Activated naive CD8-positive, alpha-beta T cell treated with anti-CD3 and anti-CD28 coated beads, Interleukin-2, amount 10 ng/mL, durations not matched to agents 7 days and 5 days (primary cell): ENCODE data around the gene KIF2B. TPM values are rescaled to one million over a fixed set of nuclear protein-coding genes. Genes with fewer than 3 reads are reported as not detected.
"Not testable (repeated sequence)": the region's sequence is repeated elsewhere in the genome, so short reads cannot be mapped to it uniquely, and the experiment has no call there.

Source experiments
- ATAC-seq: fragments of 150-1000 bp; cut with Tn5 transposase; one replicate; pipeline ENCODE4 v1.10.0; 2021; ENCODE audit warnings: low read depth, moderate library complexity
- POLR2A ChIA-PET: fragments of 350-600 bp; sonication (Branson Sonifier 250); formaldehyde crosslinking; loops from one replicate; lab custom pipeline; 2021; ENCODE audit warnings: antibody characterized with exemption; lab: Charles Lee
- DNase-seq: peaks from one replicate; pipeline ENCODE4 v3.0.0; 2021
- H3K27ac Mint-ChIP-seq: one replicate; pipeline ENCODE4 v1.8.0; 2022; ENCODE audit warnings: mild to moderate bottlenecking, mixed read lengths
- H3K27me3 Mint-ChIP-seq: one replicate; pipeline ENCODE4 v1.8.0; 2022; ENCODE audit warnings: mild to moderate bottlenecking, moderate library complexity, mixed read lengths
- H3K36me3 Mint-ChIP-seq: one replicate; pipeline ENCODE4 v1.8.0; 2021; ENCODE audit warnings: mild to moderate bottlenecking, mixed read lengths
- H3K4me1 Mint-ChIP-seq: one replicate; pipeline ENCODE4 v1.8.0; 2021; ENCODE audit warnings: mixed read lengths
- H3K4me3 Mint-ChIP-seq: one replicate; pipeline ENCODE4 v1.8.0; 2022; ENCODE audit warnings: mild to moderate bottlenecking, moderate library complexity, mixed read lengths
- H3K9me3 Mint-ChIP-seq: one replicate; pipeline ENCODE4 v1.8.0; 2021; ENCODE audit warnings: mixed read lengths
- total RNA-seq, 2 experiments: library from RNA; stranded (reverse); gene quantifications; one replicate each; pipeline ENCODE4 v1.2.3, GENCODE V29; 2021

KIF2B gene
- total RNA-seq, 2 experiments from 2014 or later = not detected

GRCh38 chr17:53823341-53824050 lies 769 bp downstream of the KIF2B start:
- Mint-ChIP-seq H3K27ac (no peak overlapping the region), H3K4me1 (no peaks in the 10 kb centered on the region), H3K36me3 (no peaks in the 10 kb centered on the region), H3K9me3 (peaks cover 6% of the 10 kb centered on the region), H3K27me3 (no peaks in the 10 kb centered on the region), H3K4me3 (no peak overlapping the region)
- ATAC-seq = no peak
- no peak for DNase-seq
- POLR2A ChIA-PET = no interaction called here

- DNase-seq, H3K27me3 Mint-ChIP-seq, H3K4me3 Mint-ChIP-seq, POLR2A ChIA-PET, ATAC-seq, H3K9me3 Mint-ChIP-seq, H3K36me3 Mint-ChIP-seq, H3K27ac Mint-ChIP-seq, H3K4me1 Mint-ChIP-seq: not testable (repeated sequence)
These were observed 12.0 kb downstream of the KIF2B start for GRCh38 chr17:53834771-53835170.

GRCh38 chr17:53837131-53837530 lies 14.4 kb downstream of the KIF2B start:
- H3K36me3 Mint-ChIP-seq = no peaks in the 10 kb centered on the region
- ATAC-seq (no peak), DNase-seq (no peak)
- no peaks in the 10 kb centered on the region for H3K9me3 Mint-ChIP-seq
- no peaks in the 10 kb centered on the region for H3K27me3 Mint-ChIP-seq
- H3K27ac Mint-ChIP-seq = no peak overlapping the region
- POLR2A ChIA-PET = no interaction called here
- H3K4me1 Mint-ChIP-seq = no peaks in the 10 kb centered on the region
- H3K4me3 Mint-ChIP-seq = no peak overlapping the region

- Mint-ChIP-seq H3K4me3 (no peak overlapping the region), H3K27me3 (no peaks in the 10 kb centered on the region), H3K27ac (no peak overlapping the region), H3K36me3 (no peaks in the 10 kb centered on the region), H3K4me1 (no peaks in the 10 kb centered on the region), H3K9me3 (peaks cover 8% of the 10 kb centered on the region)
- POLR2A ChIA-PET = no interaction called here
- no peak for DNase-seq
- ATAC-seq = no peak
These were observed 21.9 kb downstream of the KIF2B start for GRCh38 chr17:53844491-53845107.

- H3K4me1 Mint-ChIP-seq, POLR2A ChIA-PET, H3K4me3 Mint-ChIP-seq, DNase-seq, H3K36me3 Mint-ChIP-seq, H3K9me3 Mint-ChIP-seq, H3K27ac Mint-ChIP-seq, H3K27me3 Mint-ChIP-seq, ATAC-seq: not testable (repeated sequence)
These were observed 48.4 kb downstream of the KIF2B start for GRCh38 chr17:53871128-53871527.
